CD4-positive, alpha-beta T cell treated with Interleukin-15 for 1 hour (primary cell): ENCODE measurements around the gene UCHL1.

ENCODE experiments used
- DNase-seq: peaks from one replicate; pipeline ENCODE4 v3.0.0-alpha.2; 2020

UCHL1 gene

GRCh38 chr4:41256740-41257256, at the start of gene UCHL1:
Gene UCHL1 (plus strand): TSS chr4:41256928. CDS start chr4:41256977, 49 bp downstream.
- no peak for DNase-seq

GRCh38 chr4:41207291-41207831, 49.4 kb upstream of the UCHL1 start:
- DNase-seq: no peak

DNA sequence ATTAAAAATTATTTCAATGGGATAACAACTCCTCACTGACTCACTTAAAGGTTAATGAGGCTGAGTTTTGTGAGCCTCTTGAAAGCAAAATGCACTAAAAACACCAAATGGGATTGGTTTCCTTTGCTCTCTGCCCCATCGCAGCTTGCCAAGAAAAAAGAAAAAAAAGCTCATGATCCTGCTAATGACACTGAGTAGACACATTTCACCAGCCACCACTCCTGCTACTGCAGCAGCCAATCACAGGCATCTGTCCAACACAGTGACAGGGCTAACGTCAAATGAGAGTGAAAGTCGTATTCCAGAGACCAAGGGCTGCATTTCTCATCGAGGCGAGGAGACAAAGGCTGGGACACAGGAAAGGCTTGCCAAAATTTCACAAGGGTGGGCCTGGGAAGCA, 47.5 kb upstream of the UCHL1 start:
- DNase-seq: no peak

GRCh38 chr4:41209901-41210300, 46.8 kb upstream of the UCHL1 start:
- DNase-seq: no peak

DNA sequence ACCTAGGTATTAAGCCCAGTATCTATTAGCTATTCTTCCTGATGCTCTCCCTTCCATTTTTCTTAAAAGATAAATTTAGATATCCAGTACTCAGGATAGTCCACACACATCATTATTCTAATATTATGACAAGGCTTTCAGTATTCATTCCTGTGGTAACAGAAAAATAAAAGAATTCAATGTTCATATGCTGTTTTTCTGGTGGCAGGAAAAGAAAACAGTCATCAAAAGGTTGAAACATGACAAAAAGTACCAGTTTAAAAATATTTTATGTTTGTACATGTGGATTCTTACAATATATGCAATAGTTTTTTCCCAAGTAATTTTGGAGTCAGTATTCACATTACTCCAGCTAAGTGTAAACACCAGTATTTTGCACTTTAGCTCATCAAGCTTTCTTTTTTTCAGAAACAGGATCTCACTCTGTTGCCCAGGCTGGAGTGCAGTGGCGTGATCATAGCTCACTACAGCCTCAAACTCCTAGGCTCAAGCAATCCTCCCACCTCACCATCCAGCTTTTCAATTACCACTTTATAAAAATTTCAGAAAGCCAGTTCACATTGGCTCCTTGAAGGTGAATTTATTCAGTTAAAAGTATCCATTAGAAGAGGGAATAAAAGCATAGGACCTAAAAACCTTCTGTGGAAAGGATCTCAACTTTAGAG, 44.6 kb upstream of the UCHL1 start:
- DNase-seq: no peak

DNA sequence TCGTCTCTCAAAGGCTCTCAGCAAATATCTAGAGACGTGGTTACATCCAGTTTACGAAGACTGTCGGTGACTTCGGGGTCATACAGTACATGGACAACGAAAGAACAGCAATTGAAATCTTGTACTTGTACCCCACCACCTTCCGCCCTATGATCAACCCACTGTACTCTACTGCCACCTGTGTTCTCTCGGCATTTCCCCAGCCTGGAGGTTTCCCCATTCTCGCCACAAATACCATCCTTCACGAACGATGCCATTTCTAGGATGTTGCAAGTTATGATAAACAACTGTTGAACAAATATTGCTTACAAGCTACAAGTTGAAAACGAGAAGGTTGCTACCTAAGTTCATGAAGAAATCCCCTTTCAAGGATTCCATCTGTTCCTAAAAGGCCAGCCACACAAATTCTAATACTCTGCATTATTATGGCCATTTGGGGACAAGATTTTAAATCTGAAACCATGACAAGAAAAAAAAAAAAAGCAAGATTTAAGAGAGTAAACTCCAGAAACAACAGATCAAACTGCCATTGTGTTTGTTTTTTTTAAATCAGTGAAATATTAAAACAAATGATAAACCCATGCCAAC, 44.0 kb upstream of the UCHL1 start:
- DNase-seq: no peak

GRCh38 chr4:41213625-41214135, 43.0 kb upstream of the UCHL1 start:
- no peak for DNase-seq

- DNase-seq: peak; percentile 37
Measured at GRCh38 chr4:41214136-41214824, 42.4 kb upstream of the UCHL1 start, which contains the start of gene APBB2. Gene APBB2 (minus strand): TSS chr4:41214542. CDS start chr4:41033254, 181,288 bp downstream.

GRCh38 chr4:41214825-41215146, 41.9 kb upstream of the UCHL1 start:
- DNase-seq: no peak

- no peak for DNase-seq
Measured at GRCh38 chr4:41215155-41215554, 41.6 kb upstream of the UCHL1 start.

GRCh38 chr4:41215969-41216293, 40.8 kb upstream of the UCHL1 start:
- no peak for DNase-seq

- peak; percentile 23 for DNase-seq
Measured at GRCh38 chr4:41216294-41217019, 40.3 kb upstream of the UCHL1 start.

DNA sequence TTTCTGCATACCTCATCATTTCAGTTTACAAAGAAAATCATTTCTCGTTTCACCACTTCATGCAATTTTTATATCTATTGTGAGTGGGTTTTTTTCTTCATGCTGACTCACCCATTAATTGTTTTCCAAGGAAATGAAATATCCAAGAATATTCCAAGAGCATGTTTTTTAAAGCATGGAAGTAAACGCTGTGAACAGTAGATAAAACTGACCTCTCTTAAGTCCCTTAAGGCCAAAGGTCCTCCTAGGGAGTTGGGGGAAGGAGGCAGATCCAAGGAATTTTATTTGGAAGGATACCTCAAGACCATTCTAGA, 39.8 kb upstream of the UCHL1 start:
- no peak for DNase-seq

DNA sequence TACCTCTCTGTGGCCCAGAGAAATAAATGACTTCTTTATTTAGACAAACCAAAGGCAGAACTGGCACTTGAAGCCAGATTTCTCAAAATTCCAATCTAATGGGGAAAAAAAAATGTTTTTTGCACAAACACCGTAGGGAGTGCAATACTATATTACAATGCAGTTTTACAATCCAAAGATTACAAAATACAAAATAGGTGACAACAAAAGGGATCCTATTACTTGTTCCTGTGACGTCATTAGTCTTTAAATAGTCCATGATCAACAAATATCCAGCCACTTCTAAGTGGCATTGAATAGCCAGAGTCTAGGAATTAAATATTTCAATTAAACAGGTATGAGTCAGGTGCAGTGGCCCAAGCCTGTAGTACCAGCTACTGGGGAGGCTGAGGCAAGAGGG, 39.4 kb upstream of the UCHL1 start:
- DNase-seq: no peak

GRCh38 chr4:41218703-41219102, 38.0 kb upstream of the UCHL1 start:
- DNase-seq: no peak

- no peak for DNase-seq
Measured at GRCh38 chr4:41219421-41219950, 37.2 kb upstream of the UCHL1 start.

- no peak for DNase-seq
Measured at GRCh38 chr4:41221850-41222645, 34.7 kb upstream of the UCHL1 start.

GRCh38 chr4:41227902-41228301, 28.8 kb upstream of the UCHL1 start:
- no peak for DNase-seq

GRCh38 chr4:41232406-41232805, 24.3 kb upstream of the UCHL1 start:
- DNase-seq: no peak

- no peak for DNase-seq
Measured at GRCh38 chr4:41232856-41233255, 23.9 kb upstream of the UCHL1 start.

DNA sequence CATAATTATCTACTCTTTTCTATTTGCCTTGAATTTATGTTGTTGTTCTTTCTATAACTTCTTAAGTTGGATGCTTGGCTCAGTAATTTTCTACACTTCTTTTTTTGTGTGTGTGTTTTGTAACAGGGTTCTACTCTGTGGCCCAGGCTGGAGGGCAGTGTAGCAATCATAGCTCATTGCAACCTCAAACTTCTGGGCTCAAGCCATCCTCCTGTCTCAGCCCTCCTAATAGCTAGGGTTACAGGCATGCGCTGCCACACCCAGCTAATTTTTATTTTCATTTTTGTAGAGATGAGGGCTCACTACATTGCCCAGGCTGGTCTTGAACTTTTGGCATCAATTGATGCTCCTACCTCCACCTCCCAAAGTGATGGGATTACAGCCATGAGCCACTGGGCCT, 20.7 kb upstream of the UCHL1 start:
- no peak for DNase-seq

DNA sequence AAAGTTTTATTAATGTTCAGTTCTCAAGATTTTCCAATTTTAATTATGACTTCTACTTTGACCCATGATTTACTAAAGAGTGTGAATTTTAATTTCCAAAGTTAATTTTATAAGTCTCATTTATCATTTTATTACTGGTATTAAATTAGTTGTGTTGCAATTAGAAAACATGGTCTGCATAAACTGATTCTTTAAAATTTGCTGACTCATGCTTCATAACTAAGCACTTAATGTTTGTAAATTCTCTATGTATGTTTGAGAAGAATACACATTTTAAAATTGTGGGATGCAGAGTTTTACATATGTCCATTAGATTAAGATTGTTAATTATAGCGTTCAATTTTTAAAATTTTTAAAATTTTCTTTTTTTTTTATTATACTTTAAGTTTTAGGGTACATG, 20.2 kb upstream of the UCHL1 start:
- no peak for DNase-seq
